Stimulated activated naive CD8-positive, alpha-beta T cell treated with anti-CD3 and anti-CD28 coated beads, Interleukin-15, amount 100 ng/mL, for 72 hours (primary cell): ENCODE results near the gene ATF7IP2.
"Not testable (repeated sequence)": the region's sequence is repeated elsewhere in the genome, so short reads cannot be mapped to it uniquely, and the experiment has no call there.

Experiments used
- ATAC-seq: fragments of 150-1000 bp; cut with Tn5 transposase; 2 replicates; pipeline ENCODE4 v1.10.0; 2021; ENCODE audit warnings: mild to moderate bottlenecking, moderate library complexity
- DNase-seq, 2 donors: peaks; one replicate each; pipeline ENCODE4 v3.0.0; 2021 to 2022
- H3K27ac Mint-ChIP-seq, 2 donors: one replicate each; pipeline ENCODE4 v1.8.0; 2022; ENCODE audit warnings: mild to moderate bottlenecking in 2 of 2, mixed read lengths in 2 of 2, moderate library complexity in 2 of 2
- H3K27me3 Mint-ChIP-seq: one replicate; pipeline ENCODE4 v1.8.0; 2022; ENCODE audit warnings: mixed read lengths
- H3K4me1 Mint-ChIP-seq: one replicate; pipeline ENCODE4 v1.8.0; 2022; ENCODE audit warnings: mild to moderate bottlenecking, mixed read lengths
- H3K4me3 Mint-ChIP-seq, 2 donors: one replicate each; pipeline ENCODE4 v1.8.0; 2022; ENCODE audit warnings: mild to moderate bottlenecking in 2 of 2, mixed read lengths in 2 of 2, moderate library complexity in 1 of 2
- H3K9me3 Mint-ChIP-seq, 2 donors: one replicate each; pipeline ENCODE4 v1.8.0; 2022; ENCODE audit warnings: mixed read lengths in 2 of 2

Gene ATF7IP2

GRCh38 chr16:10408824-10409381 is 23.0 kb downstream of the ATF7IP2 start:
- Mint-ChIP-seq H3K4me3 (no peak overlapping the region), H3K9me3 (peaks cover 57 to 85% of the 10 kb centered on the region in 2 donors), H3K27ac (no peak overlapping the region), H3K4me1 (no peaks in the 10 kb centered on the region), H3K27me3 (no peaks in the 10 kb centered on the region)
- ATAC-seq (no peak), DNase-seq (no peak)

GRCh38 chr16:10409713-10410112 is 23.9 kb downstream of the ATF7IP2 start:
- not testable (repeated sequence) for H3K27me3 Mint-ChIP-seq, H3K27ac Mint-ChIP-seq, ATAC-seq, H3K4me3 Mint-ChIP-seq, DNase-seq, H3K4me1 Mint-ChIP-seq
- H3K9me3 Mint-ChIP-seq = peaks cover 64 to 89% of the 10 kb centered on the region in 2 donors

- no peaks in the 10 kb centered on the region for H3K27me3 Mint-ChIP-seq
- H3K4me3 Mint-ChIP-seq = no peak overlapping the region
- no peak overlapping the region for H3K27ac Mint-ChIP-seq
- H3K4me1 Mint-ChIP-seq = no peaks in the 10 kb centered on the region
- H3K9me3 Mint-ChIP-seq = peaks cover 72 to 95% of the 10 kb centered on the region in 2 donors
- DNase-seq (no peak), ATAC-seq (no peak)
Observed at GRCh38 chr16:10410469-10410868, 24.6 kb downstream of the ATF7IP2 start.

DNA sequence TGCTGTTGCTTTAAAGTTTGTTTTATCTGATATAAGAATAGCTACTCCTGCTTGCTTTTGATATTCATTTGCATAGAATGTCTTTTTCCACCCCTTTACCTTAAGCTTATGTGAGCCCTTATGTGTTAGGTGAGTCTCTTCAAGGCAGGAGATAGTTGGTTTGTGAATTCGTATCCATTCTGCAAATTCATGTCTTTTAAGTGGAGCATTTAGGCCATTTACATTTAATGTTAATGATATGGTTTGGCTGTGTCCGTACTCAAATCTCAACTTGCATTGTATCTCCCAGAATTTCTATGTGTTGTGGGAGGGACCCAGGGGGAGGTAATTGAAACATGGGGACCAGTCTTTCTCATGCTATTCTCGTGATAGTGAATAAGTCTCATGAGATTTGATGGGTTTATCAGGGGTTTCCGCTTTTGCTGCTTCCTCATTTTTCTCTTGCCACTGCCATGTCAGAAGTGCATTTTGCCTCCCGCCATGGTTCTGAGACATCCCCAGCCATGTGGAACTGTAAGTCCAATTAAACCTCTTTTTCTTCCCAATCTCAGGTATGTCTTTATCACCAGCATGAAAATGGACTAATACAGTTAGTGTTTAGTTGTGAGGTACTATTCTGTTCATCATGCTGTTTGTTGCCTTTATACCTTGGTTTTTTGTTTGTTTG is 27.2 kb downstream of the ATF7IP2 start:
- no peak overlapping the region for H3K4me3 Mint-ChIP-seq
- no peaks in the 10 kb centered on the region for H3K4me1 Mint-ChIP-seq
- peaks cover 81 to 95% of the 10 kb centered on the region in 2 donors for H3K9me3 Mint-ChIP-seq
- H3K27me3 Mint-ChIP-seq = no peaks in the 10 kb centered on the region
- ATAC-seq = no peak
- DNase-seq = no peak
- H3K27ac Mint-ChIP-seq = peak overlapping the region in 1 of 2 donors; percentile 49

GRCh38 chr16:10418204-10418603 is 32.3 kb downstream of the ATF7IP2 start:
- H3K4me3 Mint-ChIP-seq, DNase-seq, H3K4me1 Mint-ChIP-seq, H3K27me3 Mint-ChIP-seq, ATAC-seq: not testable (repeated sequence)
- Mint-ChIP-seq H3K27ac (peak overlapping the region in 1 of 2 donors; percentile 12), H3K9me3 (peaks cover 66 to 83% of the 10 kb centered on the region in 2 donors)

GRCh38 chr16:10419701-10420100 is 33.8 kb downstream of the ATF7IP2 start:
- Mint-ChIP-seq H3K27me3 (no peaks in the 10 kb centered on the region), H3K9me3 (peaks cover 60 to 68% of the 10 kb centered on the region in 2 donors), H3K27ac (no peak overlapping the region), H3K4me1 (no peaks in the 10 kb centered on the region), H3K4me3 (no peak overlapping the region)
- ATAC-seq = no peak
- DNase-seq = no peak

- no peak overlapping the region for H3K4me3 Mint-ChIP-seq
- ATAC-seq = no peak
- H3K9me3 Mint-ChIP-seq = peaks cover 43 to 49% of the 10 kb centered on the region in 2 donors
- no peaks in the 10 kb centered on the region for H3K4me1 Mint-ChIP-seq
- DNase-seq = no peak
- no peaks in the 10 kb centered on the region for H3K27me3 Mint-ChIP-seq
- H3K27ac Mint-ChIP-seq = no peak overlapping the region
Observed at GRCh38 chr16:10421596-10421995, 35.7 kb downstream of the ATF7IP2 start.

- no peak overlapping the region for H3K27ac Mint-ChIP-seq
- DNase-seq = no peak
- H3K9me3 Mint-ChIP-seq = peaks cover 0 to 3% of the 10 kb centered on the region in 2 donors
- no peaks in the 10 kb centered on the region for H3K4me1 Mint-ChIP-seq
- H3K27me3 Mint-ChIP-seq = no peaks in the 10 kb centered on the region
- H3K4me3 Mint-ChIP-seq = no peak overlapping the region
- ATAC-seq = no peak
Observed at GRCh38 chr16:10428433-10429168, 42.7 kb downstream of the ATF7IP2 start.

DNA sequence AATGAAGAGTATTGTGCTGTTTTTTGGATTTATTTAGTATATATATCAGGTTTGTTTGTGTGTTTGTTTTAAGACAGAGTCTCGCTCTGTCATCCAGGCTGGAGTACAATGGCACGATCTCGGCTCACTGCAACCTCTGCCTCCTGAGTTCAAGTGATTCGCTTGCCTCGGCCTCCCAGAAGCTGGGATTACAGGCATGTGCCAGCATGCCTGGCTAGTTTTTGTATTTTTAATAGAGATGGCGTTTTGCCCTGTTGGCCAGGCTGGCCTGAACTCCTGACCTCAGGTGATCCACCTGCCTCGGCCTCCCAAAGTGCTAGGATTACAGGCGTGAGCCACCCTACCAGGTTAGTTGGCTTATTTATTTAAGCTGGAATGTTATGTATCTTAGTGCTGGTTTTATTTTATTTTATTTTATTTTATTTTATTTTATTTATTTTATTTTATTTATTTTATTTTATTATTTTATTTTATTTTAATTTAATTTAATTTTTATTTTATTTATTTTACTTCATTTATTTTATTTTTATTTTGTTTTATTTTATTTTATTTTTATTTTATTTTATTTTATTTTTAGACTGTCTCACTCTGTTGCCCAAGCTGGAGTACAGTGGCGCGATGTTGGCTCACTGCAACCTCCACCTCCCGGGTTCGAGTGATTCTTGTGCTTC is 43.6 kb downstream of the ATF7IP2 start:
- H3K27ac Mint-ChIP-seq, H3K4me3 Mint-ChIP-seq, H3K9me3 Mint-ChIP-seq, DNase-seq, H3K27me3 Mint-ChIP-seq, H3K4me1 Mint-ChIP-seq, ATAC-seq: not testable (repeated sequence)

DNA sequence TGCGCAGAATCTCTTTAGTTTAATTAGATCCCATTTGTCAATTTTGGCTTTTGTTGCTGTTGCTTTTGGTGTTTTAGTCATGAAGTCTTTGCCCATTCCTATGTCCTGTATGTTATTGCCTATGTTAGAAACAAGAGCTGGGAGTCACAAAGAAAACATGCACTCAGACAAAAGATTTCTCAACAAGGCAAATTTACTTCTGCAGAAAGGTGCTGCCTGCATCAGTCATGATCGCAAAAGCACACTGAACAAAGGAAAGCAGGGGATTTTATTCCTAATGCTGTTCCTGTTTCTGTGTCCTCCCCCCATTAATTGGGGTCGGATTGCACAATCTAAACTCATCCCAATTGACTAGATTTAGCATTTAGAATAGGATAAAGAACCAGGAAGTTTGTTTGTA is 55.9 kb downstream of the ATF7IP2 start:
- no peaks in the 10 kb centered on the region for H3K4me1 Mint-ChIP-seq
- ATAC-seq (no peak), DNase-seq (no peak)
- H3K27me3 Mint-ChIP-seq = no peaks in the 10 kb centered on the region
- no peak overlapping the region for H3K4me3 Mint-ChIP-seq
- H3K9me3 Mint-ChIP-seq = peaks cover 17 to 46% of the 10 kb centered on the region in 2 donors
- H3K27ac Mint-ChIP-seq = no peak overlapping the region

DNA sequence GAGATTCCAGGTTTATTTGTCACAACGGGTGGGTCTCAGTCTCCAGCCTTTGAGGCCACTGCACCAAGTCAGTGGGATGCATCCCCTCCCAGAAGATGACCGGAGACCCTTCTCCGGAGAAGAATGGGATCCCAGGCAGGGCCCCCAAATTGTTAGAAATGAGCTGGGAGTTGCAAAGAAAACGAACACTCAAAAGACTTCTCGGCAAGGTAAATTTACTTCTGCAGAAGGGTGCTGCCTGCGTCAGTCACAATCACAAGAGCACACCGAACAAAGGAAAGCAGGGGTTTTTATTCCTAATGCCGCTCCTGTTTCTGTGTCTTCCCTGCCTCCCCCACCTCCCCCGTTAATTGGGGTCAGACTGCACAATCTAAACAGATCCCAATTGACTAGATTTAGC is 61.4 kb downstream of the ATF7IP2 start:
- Mint-ChIP-seq H3K4me1 (no peaks in the 10 kb centered on the region), H3K27me3 (no peaks in the 10 kb centered on the region), H3K9me3 (peaks cover 49 to 65% of the 10 kb centered on the region in 2 donors), H3K4me3 (no peak overlapping the region), H3K27ac (no peak overlapping the region)
- DNase-seq (no peak), ATAC-seq (no peak)

GRCh38 chr16:10452208-10453158 is 66.6 kb downstream of the ATF7IP2 start:
- not testable (repeated sequence) for ATAC-seq, DNase-seq, H3K27me3 Mint-ChIP-seq, H3K4me3 Mint-ChIP-seq
- Mint-ChIP-seq H3K9me3 (peaks cover 33 to 34% of the 10 kb centered on the region in 2 donors), H3K27ac (peak overlapping the region in 1 of 2 donors; percentile 50), H3K4me1 (peaks cover 12% of the 10 kb centered on the region)

DNA sequence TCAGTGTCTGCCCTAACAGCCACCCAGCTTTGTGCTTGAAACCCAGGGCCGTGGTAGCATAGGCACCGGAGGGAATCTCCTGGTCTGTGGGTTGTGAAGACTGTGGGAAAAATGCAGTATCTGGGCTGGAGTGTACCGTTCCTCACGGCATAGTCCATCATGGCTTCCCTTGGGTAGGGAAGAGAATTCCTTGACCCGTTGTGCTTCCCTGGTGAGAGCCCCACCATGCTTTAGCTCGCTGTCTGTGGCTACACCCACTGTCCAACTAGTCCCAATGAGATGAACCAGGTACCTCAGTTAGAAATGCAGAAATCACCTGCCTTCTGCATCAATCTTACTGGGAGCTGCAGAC is 67.3 kb downstream of the ATF7IP2 start:
- DNase-seq (no peak), ATAC-seq (no peak)
- Mint-ChIP-seq H3K9me3 (peaks cover 26 to 31% of the 10 kb centered on the region in 2 donors), H3K4me1 (peaks cover 12% of the 10 kb centered on the region), H3K4me3 (no peak overlapping the region), H3K27me3 (no peaks in the 10 kb centered on the region), H3K27ac (no peak overlapping the region)

- ATAC-seq (no peak), DNase-seq (no peak)
- H3K9me3 Mint-ChIP-seq = peaks cover 2 to 5% of the 10 kb centered on the region in 2 donors
- H3K4me3 Mint-ChIP-seq = no peak overlapping the region
- no peaks in the 10 kb centered on the region for H3K27me3 Mint-ChIP-seq
- H3K27ac Mint-ChIP-seq = no peak overlapping the region
- no peaks in the 10 kb centered on the region for H3K4me1 Mint-ChIP-seq
Observed at GRCh38 chr16:10465821-10466220, 80.0 kb downstream of the ATF7IP2 start.

GRCh38 chr16:10466313-10466712 is 80.5 kb downstream of the ATF7IP2 start:
- Mint-ChIP-seq H3K27me3 (no peaks in the 10 kb centered on the region), H3K4me3 (no peak overlapping the region), H3K9me3 (peaks cover 5 to 6% of the 10 kb centered on the region in 2 donors), H3K27ac (no peak overlapping the region), H3K4me1 (no peaks in the 10 kb centered on the region)
- no peak for ATAC-seq
- no peak for DNase-seq
